Vagina (tissue), 2 donors: ENCODE results near the gene ADPRM. TPM values are rescaled to one million over a fixed set of nuclear protein-coding genes. Genes with fewer than 3 reads are reported as not detected.
A peak's percentile ranks its signal among the peaks of the same experiment; 100 is the strongest.

Experiments
- DNase-seq, 2 donors: peaks; one replicate each; pipeline ENCODE4 v3.0.0-alpha.2; 2017; ENCODE audit errors: extremely low spot score in 2 of 2
- H3K27ac ChIP-seq: fragments of 200-600 bp; sonication (generic); one replicate; pipeline ENCODE4 v1.5.1; 2019
- H3K27me3 ChIP-seq: fragments of 200-600 bp; sonication (generic); one replicate; pipeline ENCODE4 v1.5.1; 2019
- H3K36me3 ChIP-seq, 2 donors: fragments of 200-600 bp; sonication (generic); one replicate each; pipeline ENCODE4 v1.5.1; 2017 to 2019
- H3K4me1 ChIP-seq: fragments of 200-600 bp; sonication (generic); one replicate; pipeline ENCODE4 v1.5.1; 2019
- H3K4me3 ChIP-seq, 2 donors: fragments of 200-600 bp; sonication (generic); 1 replicate in 1 of 2; 2 replicates in 1 of 2; pipeline ENCODE4 v1.5.1; 2016 to 2019
- H3K9me3 ChIP-seq: fragments of 200-600 bp; sonication (generic); one replicate; pipeline ENCODE4 v1.5.1; 2019
- CTCF ChIP-seq, 3 experiments: fragments of 450-650 bp in 2 of 3; fragments of 200-600 bp in 1 of 3; sonication (generic) in 1 of 3; IDR thresholded peaks; one replicate each; pipeline ENCODE4 v1.5.1; 2017 to 2019; ENCODE audit warnings: antibody characterized with exemption in 3 of 3, mild to moderate bottlenecking in 2 of 3, moderate library complexity in 2 of 3
- POLR2A ChIP-seq, 2 donors: fragments of 450-650 bp; IDR thresholded peaks; one replicate each; pipeline ENCODE4 v1.6.1; 2017; ENCODE audit warnings: antibody characterized with exemption in 2 of 2, mild to moderate bottlenecking in 2 of 2, moderate library complexity in 2 of 2
- POLR2AphosphoS5 ChIP-seq, 2 donors: sonication (generic); formaldehyde crosslinking; IDR thresholded peaks; one replicate each; pipeline ENCODE4 v1.9.0; 2017; ENCODE audit warnings: antibody characterized with exemption in 2 of 2, mild to moderate bottlenecking in 2 of 2, low read depth in 1 of 2; ENCODE audit not compliant: insufficient read depth in 1 of 2
- intact Hi-C: fragments of 100-400 bp; cut with DNase I; formaldehyde crosslinking; loops from one replicate; pipeline ENCODE4 v1.15.1; 2023
- total RNA-seq: library from RNA; depleted of rRNA; stranded (reverse); fragments of >200 nt; gene quantifications from one replicate; pipeline ENCODE4 v1.2.3, GENCODE V29; 2016

Gene ADPRM
- total RNA-seq, 1 donor from 2014 or later: 18.7 TPM

DNA sequence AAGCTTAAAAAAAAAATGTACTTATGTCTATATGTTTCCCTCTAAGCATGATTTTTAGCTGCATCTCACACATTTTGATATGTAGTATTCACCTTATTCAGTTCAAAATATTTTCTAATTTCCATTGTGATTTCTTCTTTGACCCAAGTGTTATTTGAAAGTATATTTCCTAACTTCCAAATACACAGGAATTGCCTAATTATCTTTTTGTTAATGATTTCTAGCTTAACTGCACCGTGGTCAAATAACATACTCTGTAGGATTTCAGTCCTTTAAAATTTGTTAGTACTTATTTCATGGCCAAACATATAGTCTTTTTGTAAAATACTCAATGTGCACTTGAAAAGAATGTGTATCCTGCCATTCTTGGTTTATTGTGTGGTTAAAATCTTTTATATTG is 21.2 kb downstream of the ADPRM start:
- Histone ChIP-seq H3K27me3 (no peaks in the 10 kb centered on the region), H3K9me3 (no peaks in the 10 kb centered on the region), H3K27ac (no peak overlapping the region), H3K4me3 (no peak overlapping the region), H3K4me1 (no peaks in the 10 kb centered on the region), H3K36me3 (peaks cover 0 to 11% of the 10 kb centered on the region in 2 donors)
- intact Hi-C loops: no loop called here
- TF ChIP-seq POLR2A (IDR thresholded peaks at IDR 0.05) (no peak), POLR2AphosphoS5 (IDR thresholded peaks at IDR 0.05; ENCODE audit: insufficient read depth in 1 of 2, low read depth in 1 of 2) (no peak), CTCF (IDR thresholded peaks at IDR 0.05) (no peak)
- no peak for DNase-seq

DNA sequence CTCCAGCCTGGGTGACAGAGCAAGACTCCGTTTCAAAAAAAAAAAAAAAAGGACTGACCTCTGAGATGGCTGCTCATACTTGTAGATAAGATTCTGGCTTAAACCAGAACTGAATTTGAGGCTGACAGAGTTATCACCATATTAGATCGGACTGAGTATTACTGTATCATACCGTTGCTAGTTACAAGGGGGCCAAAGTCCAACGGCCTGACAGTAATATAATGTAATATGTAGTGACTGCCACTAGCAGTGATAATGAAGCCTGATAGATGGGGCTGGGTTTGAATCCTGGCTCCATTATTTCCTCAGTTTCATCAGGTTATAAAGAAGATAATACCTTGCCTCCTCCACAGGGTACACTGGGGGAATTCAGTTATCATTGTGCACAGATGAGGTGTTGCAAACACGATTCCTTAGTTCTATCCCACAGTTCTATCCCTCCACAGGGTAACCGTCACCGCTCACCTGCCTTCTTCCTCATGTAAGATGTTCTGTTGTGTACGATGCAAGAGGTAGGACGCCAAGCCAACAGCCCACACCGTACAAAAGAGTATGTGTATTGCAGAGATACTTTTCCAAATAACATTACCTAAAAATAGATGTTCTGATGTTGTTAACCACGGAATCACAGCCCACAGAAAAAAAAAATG is 27.3 kb downstream of the ADPRM start:
- Histone ChIP-seq H3K27ac (no peak overlapping the region), H3K9me3 (no peaks in the 10 kb centered on the region), H3K4me1 (no peaks in the 10 kb centered on the region), H3K27me3 (no peaks in the 10 kb centered on the region), H3K4me3 (no peak overlapping the region), H3K36me3 (peaks cover 0 to 16% of the 10 kb centered on the region in 2 donors)
- intact Hi-C loops: no loop called here
- DNase-seq: peak in 1 of 2 donors; percentile 72
- TF ChIP-seq POLR2A (IDR thresholded peaks at IDR 0.05) (no peak), POLR2AphosphoS5 (IDR thresholded peaks at IDR 0.05; ENCODE audit: insufficient read depth in 1 of 2, low read depth in 1 of 2) (no peak), CTCF (IDR thresholded peaks at IDR 0.05) (no peak)

- no peaks in the 10 kb centered on the region for H3K27me3 ChIP-seq
- intact Hi-C loops: no loop called here
- H3K4me3 ChIP-seq: no peak overlapping the region
- H3K9me3 ChIP-seq: no peaks in the 10 kb centered on the region
- TF ChIP-seq CTCF (IDR thresholded peaks at IDR 0.05) (no peak), POLR2A (IDR thresholded peaks at IDR 0.05) (no peak), POLR2AphosphoS5 (IDR thresholded peaks at IDR 0.05; ENCODE audit: insufficient read depth in 1 of 2, low read depth in 1 of 2) (no peak)
- no peak overlapping the region for H3K27ac ChIP-seq
- DNase-seq: peak in 1 of 2 donors; percentile 81
- peaks cover under 1% of the 10 kb centered on the region for H3K4me1 ChIP-seq
- H3K36me3 ChIP-seq: peaks cover 0 to 16% of the 10 kb centered on the region in 2 donors
Observed at GRCh38 chr17:10725262-10725661, 27.9 kb downstream of the ADPRM start.

- Histone ChIP-seq H3K27me3 (no peaks in the 10 kb centered on the region), H3K27ac (no peak overlapping the region), H3K9me3 (no peaks in the 10 kb centered on the region), H3K4me1 (peaks cover 9% of the 10 kb centered on the region), H3K36me3 (peaks cover 0 to 16% of the 10 kb centered on the region in 2 donors), H3K4me3 (no peak overlapping the region)
- intact Hi-C loops: no loop called here
- DNase-seq: peak in 1 of 2 donors; percentile 3
- TF ChIP-seq POLR2AphosphoS5 (IDR thresholded peaks at IDR 0.05; ENCODE audit: insufficient read depth in 1 of 2, low read depth in 1 of 2) (no peak), POLR2A (IDR thresholded peaks at IDR 0.05) (no peak), CTCF (IDR thresholded peaks at IDR 0.05) (no peak)
Observed at GRCh38 chr17:10726196-10726595, 28.8 kb downstream of the ADPRM start.

GRCh38 chr17:10727192-10727591 is 29.8 kb downstream of the ADPRM start:
- H3K36me3 ChIP-seq: peaks cover 0 to 16% of the 10 kb centered on the region in 2 donors
- no peak overlapping the region for H3K27ac ChIP-seq
- no peaks in the 10 kb centered on the region for H3K27me3 ChIP-seq
- DNase-seq: peak in 1 of 2 donors; percentile 40
- H3K9me3 ChIP-seq: no peaks in the 10 kb centered on the region
- no peak overlapping the region for H3K4me3 ChIP-seq
- intact Hi-C loops: no loop called here
- peaks cover 11% of the 10 kb centered on the region for H3K4me1 ChIP-seq
- no peak for TF ChIP-seq CTCF (IDR thresholded peaks at IDR 0.05)
- no peak for TF ChIP-seq POLR2A (IDR thresholded peaks at IDR 0.05)
- no peak for TF ChIP-seq POLR2AphosphoS5 (IDR thresholded peaks at IDR 0.05; ENCODE audit: insufficient read depth in 1 of 2, low read depth in 1 of 2)
